Colon (tissue), 2 donors: ENCODE measurements around the gene HMGB2.

Source experiments
- FAIRE-seq: peaks from 2 replicates; lab custom pipeline; 2012; peaks lifted over from hg19 to GRCh38; lab: Jason Lieb, UNC
- donor health status: control.
- donor health status: control.

The HMGB2 gene

GRCh38 chr4:173288296-173288695 lies 45.9 kb downstream of the HMGB2 start:
- no peak for FAIRE-seq

GRCh38 chr4:173287486-173287885 lies 46.7 kb downstream of the HMGB2 start:
- no peak for FAIRE-seq

- no peak for FAIRE-seq
These were observed 49.7 kb downstream of the HMGB2 start for GRCh38 chr4:173284463-173284862.

GRCh38 chr4:173282626-173283025 lies 51.5 kb downstream of the HMGB2 start:
- FAIRE-seq = no peak

- no peak for FAIRE-seq
These were observed 51.9 kb downstream of the HMGB2 start for GRCh38 chr4:173282256-173282562.

- FAIRE-seq = no peak
These were observed 52.5 kb downstream of the HMGB2 start for GRCh38 chr4:173281406-173282255.
